IMR-90 (cell line): ENCODE measurements around the gene IFNK. TPM values are rescaled to one million over a fixed set of nuclear protein-coding genes. Genes with fewer than 3 reads are reported as not detected.

Experiments used
- ATAC-seq: fragments of 200-7000 bp; cut with Tn5 transposase; 2 replicates; pipeline ENCODE4 v1.9.1; 2020; ENCODE audit warnings: low read depth, mild to moderate bottlenecking, moderate library complexity
- BruUV-seq: library from RNA; stranded (reverse); fragments of 400-500 nt; replicated peaks from 2 replicates; lab custom pipeline; 2021; lab: Mats Ljungman, UMichigan
- CTCF ChIA-PET: fragments of 300-600 bp; formaldehyde crosslinking; extraction: SDS; loops from one replicate; lab custom pipeline; 2021; ENCODE audit warnings: antibody characterized with exemption; lab: Yijun Ruan, JAX
- POLR2A ChIA-PET: fragments of 300-600 bp; sonication (Branson Sonifier 250); formaldehyde crosslinking; loops from one replicate; lab custom pipeline; 2022; ENCODE audit warnings: antibody characterized with exemption; ENCODE audit not compliant: unreplicated experiment; lab: Charles Lee
- DNase-seq: peaks from one replicate; pipeline ENCODE4 v3.0.0; 2013
- H2AFZ ChIP-seq: replicated peaks from 2 replicates; pipeline ENCODE3; 2013; ENCODE audit warnings: low read length, mild to moderate bottlenecking; ENCODE audit not compliant: poor library complexity
- H2AK5ac ChIP-seq: 2 replicates; pipeline ENCODE4 v1.6.1; 2013; ENCODE audit warnings: low read depth, low read length, inconsistent platforms
- H2AK9ac ChIP-seq: replicated peaks from 2 replicates; pipeline ENCODE3; 2013; ENCODE audit warnings: mild to moderate bottlenecking, low read depth, low read length, moderate library complexity; ENCODE audit not compliant: poor library complexity
- H2BK120ac ChIP-seq: 2 replicates; pipeline ENCODE4 v1.6.1; 2013; ENCODE audit warnings: low read depth, low read length, inconsistent platforms
- H2BK15ac ChIP-seq: 3 replicates; pipeline ENCODE4 v1.6.1; 2013; ENCODE audit warnings: low read depth, low read length, inconsistent platforms
- H2BK20ac ChIP-seq: 2 replicates; pipeline ENCODE4 v1.6.1; 2013; ENCODE audit warnings: low read depth, mild to moderate bottlenecking, inconsistent platforms, low read length, moderate library complexity
- H2BK5ac ChIP-seq: 2 replicates; pipeline ENCODE4 v1.6.1; 2013; ENCODE audit warnings: mild to moderate bottlenecking, low read depth, low read length, inconsistent platforms; ENCODE audit not compliant: poor library complexity, severe bottlenecking
- H3K14ac ChIP-seq: replicated peaks from 2 replicates; pipeline ENCODE4 v1.6.1; 2013; ENCODE audit warnings: low read depth, low read length, inconsistent platforms
- H3K18ac ChIP-seq: 2 replicates; pipeline ENCODE4 v1.6.1; 2013; ENCODE audit warnings: low read depth, low read length, control low read depth
- H3K23ac ChIP-seq: 2 replicates; pipeline ENCODE4 v1.6.1; 2013; ENCODE audit warnings: low read depth, low read length, inconsistent platforms
- H3K27ac ChIP-seq: 2 replicates; pipeline ENCODE4 v1.5.1; 2013; ENCODE audit warnings: mild to moderate bottlenecking, control low read depth, low read length; ENCODE audit not compliant: insufficient read depth
- H3K27me3 ChIP-seq: 2 replicates; pipeline ENCODE4 v1.6.1; 2013; ENCODE audit warnings: low read length; ENCODE audit not compliant: control insufficient read depth, insufficient read depth
- H3K36me3 ChIP-seq: 2 replicates; pipeline ENCODE4 v1.6.1; 2013; ENCODE audit warnings: low read length, mixed read lengths; ENCODE audit not compliant: control insufficient read depth, insufficient read depth
- H3K4ac ChIP-seq: 2 replicates; pipeline ENCODE4 v1.6.1; 2013; ENCODE audit warnings: low read depth, low read length, inconsistent platforms
- H3K4me1 ChIP-seq: 2 replicates; pipeline ENCODE4 v1.6.1; 2013; ENCODE audit warnings: low read length, mixed read lengths; ENCODE audit not compliant: control insufficient read depth, insufficient read depth
- H3K4me2 ChIP-seq: 2 replicates; pipeline ENCODE4 v1.6.1; 2013; ENCODE audit warnings: low read depth, mild to moderate bottlenecking, control low read depth, low read length, moderate library complexity
- H3K4me3 ChIP-seq: 2 replicates; pipeline ENCODE4 v1.5.1; 2013; ENCODE audit warnings: low read depth, mild to moderate bottlenecking, control low read depth, low read length, moderate library complexity; ENCODE audit not compliant: insufficient read depth
- H3K56ac ChIP-seq: 2 replicates; pipeline ENCODE4 v1.6.1; 2013; ENCODE audit warnings: low read length, inconsistent platforms; ENCODE audit not compliant: insufficient read depth; ENCODE audit errors: extremely low read depth
- H3K79me1 ChIP-seq, 2 experiments: 2 replicates each; pipeline ENCODE4 v1.6.1; 2013; ENCODE audit warnings: low read length in 2 of 2, inconsistent platforms in 1 of 2, low read depth in 1 of 2
- H3K9ac ChIP-seq: 2 replicates; pipeline ENCODE4 v1.6.1; 2013; ENCODE audit warnings: low read depth, low read length, control low read depth
- H3K9me1 ChIP-seq: 2 replicates; pipeline ENCODE4 v1.6.1; 2013; ENCODE audit warnings: low read length, inconsistent platforms; ENCODE audit not compliant: insufficient read depth
- H3K9me3 ChIP-seq: 2 replicates; pipeline ENCODE4 v1.6.1; 2013; ENCODE audit warnings: low read length; ENCODE audit not compliant: control insufficient read depth, insufficient read depth
- H4K20me1 ChIP-seq: 2 replicates; pipeline ENCODE4 v1.6.1; 2013; ENCODE audit warnings: low read length, inconsistent platforms; ENCODE audit not compliant: insufficient read depth
- H4K5ac ChIP-seq: 2 replicates; pipeline ENCODE4 v1.6.1; 2013; ENCODE audit warnings: mild to moderate bottlenecking, low read depth, low read length, control low read depth
- H4K8ac ChIP-seq, 2 experiments: 2 replicates each; pipeline ENCODE4 v1.6.1; 2013; ENCODE audit warnings: low read depth in 2 of 2, low read length in 2 of 2, control low read depth in 1 of 2, inconsistent platforms in 1 of 2
- H4K91ac ChIP-seq: 2 replicates; pipeline ENCODE4 v1.6.1; 2013; ENCODE audit warnings: low read depth, low read length, inconsistent platforms; ENCODE audit not compliant: insufficient read depth
- BHLHE40 ChIP-seq: fragments of 150-350 bp; IDR thresholded peaks from 2 replicates; pipeline ENCODE4 v1.6.1; 2016; ENCODE audit warnings: mild to moderate bottlenecking, low read depth, low read length
- CEBPB ChIP-seq: IDR thresholded peaks from 2 replicates; pipeline ENCODE4 v1.6.1; 2012; ENCODE audit warnings: low read depth, low read length, improper control_type of control experiment
- CHD1 ChIP-seq: IDR thresholded peaks from 2 replicates; pipeline ENCODE4 v1.6.1; 2012; ENCODE audit warnings: low read depth, low read length, improper control_type of control experiment
- FOS ChIP-seq: fragments of 150-350 bp; IDR thresholded peaks from 2 replicates; pipeline ENCODE4 v1.6.1; 2016; ENCODE audit warnings: low read depth, low read length
- MAFK ChIP-seq: IDR thresholded peaks from 2 replicates; pipeline ENCODE4 v1.6.1; 2012; ENCODE audit warnings: low read depth, low read length, improper control_type of control experiment
- MAZ ChIP-seq: IDR thresholded peaks from 2 replicates; pipeline ENCODE4 v1.6.1; 2012; ENCODE audit warnings: low read depth, mild to moderate bottlenecking, low read length, improper control_type of control experiment, moderate library complexity, borderline replicate concordance
- MXI1 ChIP-seq: IDR thresholded peaks from 2 replicates; pipeline ENCODE4 v1.6.1; 2012; ENCODE audit warnings: low read depth, mild to moderate bottlenecking, low read length, moderate library complexity, borderline replicate concordance
- NFE2L2 ChIP-seq: fragments of 150-350 bp; IDR thresholded peaks from 2 replicates; pipeline ENCODE4 v1.6.1; 2016; ENCODE audit warnings: low read depth, mild to moderate bottlenecking, low read length
- POLR2A ChIP-seq: IDR thresholded peaks from 2 replicates; pipeline ENCODE4 v1.6.1; 2012; ENCODE audit warnings: mild to moderate bottlenecking, low read depth, low read length
- RAD21 ChIP-seq: IDR thresholded peaks from 2 replicates; pipeline ENCODE4 v1.6.1; 2012; ENCODE audit warnings: low read length, improper control_type of control experiment
- RCOR1 ChIP-seq: IDR thresholded peaks from 2 replicates; pipeline ENCODE4 v1.6.1; 2012; ENCODE audit warnings: mild to moderate bottlenecking, low read length, improper control_type of control experiment; ENCODE audit not compliant: insufficient replicate concordance
- RFX5 ChIP-seq: IDR thresholded peaks from 2 replicates; pipeline ENCODE4 v1.8.0; 2012; ENCODE audit warnings: low read depth, mild to moderate bottlenecking, low read length, moderate library complexity
- SMC3 ChIP-seq: fragments of 150-350 bp; IDR thresholded peaks from 2 replicates; pipeline ENCODE4 v1.6.1; 2016; ENCODE audit warnings: low read depth, mild to moderate bottlenecking, antibody characterized with exemption, low read length, moderate library complexity
- WGBS, 2 experiments: methylation state at CpG; one replicate each; pipeline versions ENCODE4 v1.1.5 to v1.1.7; 2013; ENCODE audit warnings: missing lambda C conversion rate in 2 of 2; ENCODE audit not compliant: insufficient read length in 1 of 2; ENCODE audit errors: extremely low coverage in 2 of 2; 5-methylcytosine and 5-hydroxymethylcytosine counted together
- dilution Hi-C: fragments of 300-500 bp; cut with HindIII; formaldehyde crosslinking; loops from one replicate; pipeline ENCODE4 v1.14.3; 2018; ENCODE audit warnings: low sequenced_read_pairs; ENCODE audit not compliant: unreplicated experiment
- in situ Hi-C: fragments of 300-500 bp; cut with MboI; formaldehyde crosslinking; loops from 3 replicates; pipeline ENCODE4 v1.14.3; 2019; ENCODE audit warnings: low sequenced_read_pairs, inconsistent platforms, mixed read lengths
- intact Hi-C: fragments of 100-400 bp; cut with micrococcal nuclease; formaldehyde crosslinking; loops from 2 replicates; pipeline ENCODE4 v1.10.0; 2022
- polyA plus RNA-seq, 3 experiments: library from polyadenylated mRNA; depleted of rRNA; stranded (reverse); fragments of >200 nt; gene quantifications; 2 replicates each; pipeline ENCODE4 v1.2.3, GENCODE V29; 2012; ENCODE audit warnings: low replicate concordance in 1 of 3
- total RNA-seq: library from RNA; depleted of rRNA; stranded (reverse); fragments of >200 nt; gene quantifications from 2 replicates; pipeline ENCODE4 v1.2.3, GENCODE V29; 2012
- TF ChIP-seq, protein P1 (sequence below): fragments of 150-350 bp; IDR thresholded peaks from 2 replicates; pipeline ENCODE4 v1.6.1; 2016; ENCODE audit warnings: low read depth, mild to moderate bottlenecking, low read length, moderate library complexity, borderline replicate concordance
- TF ChIP-seq, protein P2 (sequence below): conservative IDR thresholded peaks from 2 replicates; pipeline ENCODE4 v1.5.1; 2012; ENCODE audit warnings: mild to moderate bottlenecking, low read depth, low read length, improper control_type of control experiment
- TF ChIP-seq, protein P3 (sequence below): fragments of 150-350 bp; IDR thresholded peaks from 2 replicates; pipeline ENCODE4 v1.6.1; 2017; ENCODE audit warnings: mild to moderate bottlenecking, antibody characterized with exemption, low read length, low read depth

IFNK gene
- total and polyA plus RNA-seq, 2 of the 4 experiments (the other 2 are of a cell fraction) = not detected

DNA sequence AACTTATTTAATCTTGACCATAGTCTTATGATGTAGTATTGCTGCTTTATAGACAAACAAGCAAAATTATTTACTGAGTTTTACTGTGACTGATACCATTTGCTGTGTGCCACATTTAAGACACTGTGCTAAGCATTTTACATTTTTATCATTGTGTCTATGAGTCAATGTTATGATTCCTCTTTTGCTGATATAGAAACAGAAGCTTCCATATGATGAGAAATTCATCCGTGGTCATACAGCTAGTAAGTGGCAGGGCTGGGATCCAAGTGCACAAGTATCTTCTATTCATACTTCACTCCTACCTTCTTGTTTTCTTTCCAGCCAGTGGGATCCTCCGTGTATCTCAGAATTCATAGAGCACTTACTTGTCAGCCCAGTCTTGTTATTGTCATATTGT is 17.1 kb upstream of the IFNK start:
- Histone ChIP-seq H3K9ac (no peak overlapping the region), H3K4me3 (no peak overlapping the region), H2BK120ac (no peak overlapping the region), H4K5ac (no peak overlapping the region), H3K23ac (no peak overlapping the region), H3K9me1 (peaks cover 2% of the 10 kb centered on the region; the same call in 1 of the 2 replicates), H2BK20ac (no peak overlapping the region), H3K18ac (no peak overlapping the region), H4K20me1 (no peaks in the 10 kb centered on the region), H3K9me3 (no peaks in the 10 kb centered on the region), H3K4me2 (no peak overlapping the region), H2BK15ac (no peak overlapping the region), H3K14ac (no peak overlapping the region), H2AK9ac (no peak overlapping the region), H2AFZ (no peak overlapping the region), H2BK5ac (no peak overlapping the region), H4K91ac (no peak overlapping the region), H3K79me1 (no peaks in the 10 kb centered on the region), H3K27me3 (peaks cover 5% of the 10 kb centered on the region; the same call in 1 of the 2 replicates), H3K36me3 (no peaks in the 10 kb centered on the region), H3K4ac (no peak overlapping the region), H3K4me1 (no peaks in the 10 kb centered on the region), H4K8ac (no peak overlapping the region), H3K27ac (no peak overlapping the region), H2AK5ac (no peak overlapping the region), H3K56ac (no peak overlapping the region)
- intact Hi-C loops = no loop called here
- TF ChIP-seq RCOR1 (no peak), MXI1 (no peak), MAZ (no peak), RAD21 (no peak), MAFK (no peak), CEBPB (no peak), FOS (no peak), POLR2A (no peak), RFX5 (no peak), BHLHE40 (no peak), NFE2L2 (no peak), SMC3 (no peak), CHD1 (no peak)
- TF ChIP-seq, protein P1, sequence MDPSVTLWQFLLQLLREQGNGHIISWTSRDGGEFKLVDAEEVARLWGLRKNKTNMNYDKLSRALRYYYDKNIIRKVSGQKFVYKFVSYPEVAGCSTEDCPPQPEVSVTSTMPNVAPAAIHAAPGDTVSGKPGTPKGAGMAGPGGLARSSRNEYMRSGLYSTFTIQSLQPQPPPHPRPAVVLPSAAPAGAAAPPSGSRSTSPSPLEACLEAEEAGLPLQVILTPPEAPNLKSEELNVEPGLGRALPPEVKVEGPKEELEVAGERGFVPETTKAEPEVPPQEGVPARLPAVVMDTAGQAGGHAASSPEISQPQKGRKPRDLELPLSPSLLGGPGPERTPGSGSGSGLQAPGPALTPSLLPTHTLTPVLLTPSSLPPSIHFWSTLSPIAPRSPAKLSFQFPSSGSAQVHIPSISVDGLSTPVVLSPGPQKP = no peak
- TF ChIP-seq, protein P2, sequence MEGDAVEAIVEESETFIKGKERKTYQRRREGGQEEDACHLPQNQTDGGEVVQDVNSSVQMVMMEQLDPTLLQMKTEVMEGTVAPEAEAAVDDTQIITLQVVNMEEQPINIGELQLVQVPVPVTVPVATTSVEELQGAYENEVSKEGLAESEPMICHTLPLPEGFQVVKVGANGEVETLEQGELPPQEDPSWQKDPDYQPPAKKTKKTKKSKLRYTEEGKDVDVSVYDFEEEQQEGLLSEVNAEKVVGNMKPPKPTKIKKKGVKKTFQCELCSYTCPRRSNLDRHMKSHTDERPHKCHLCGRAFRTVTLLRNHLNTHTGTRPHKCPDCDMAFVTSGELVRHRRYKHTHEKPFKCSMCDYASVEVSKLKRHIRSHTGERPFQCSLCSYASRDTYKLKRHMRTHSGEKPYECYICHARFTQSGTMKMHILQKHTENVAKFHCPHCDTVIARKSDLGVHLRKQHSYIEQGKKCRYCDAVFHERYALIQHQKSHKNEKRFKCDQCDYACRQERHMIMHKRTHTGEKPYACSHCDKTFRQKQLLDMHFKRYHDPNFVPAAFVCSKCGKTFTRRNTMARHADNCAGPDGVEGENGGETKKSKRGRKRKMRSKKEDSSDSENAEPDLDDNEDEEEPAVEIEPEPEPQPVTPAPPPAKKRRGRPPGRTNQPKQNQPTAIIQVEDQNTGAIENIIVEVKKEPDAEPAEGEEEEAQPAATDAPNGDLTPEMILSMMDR = no peak
- TF ChIP-seq, protein P3, sequence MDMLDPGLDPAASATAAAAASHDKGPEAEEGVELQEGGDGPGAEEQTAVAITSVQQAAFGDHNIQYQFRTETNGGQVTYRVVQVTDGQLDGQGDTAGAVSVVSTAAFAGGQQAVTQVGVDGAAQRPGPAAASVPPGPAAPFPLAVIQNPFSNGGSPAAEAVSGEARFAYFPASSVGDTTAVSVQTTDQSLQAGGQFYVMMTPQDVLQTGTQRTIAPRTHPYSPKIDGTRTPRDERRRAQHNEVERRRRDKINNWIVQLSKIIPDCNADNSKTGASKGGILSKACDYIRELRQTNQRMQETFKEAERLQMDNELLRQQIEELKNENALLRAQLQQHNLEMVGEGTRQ = no peak
- DNase-seq (no peak), ATAC-seq (no peak)
- in situ Hi-C loops = no loop called here
- ChIA-PET CTCF (interaction anchor here (0.5 kb wide), 1 partner anchor 470 kb away, joined by 4 read pairs; no protein-coding TSS in a partner anchor), POLR2A (no interaction called here)
- no CpG with 5 or more reads among the region's 2 CpGs for WGBS, 2 experiments
- no TSS peak for BruUV-seq
- dilution Hi-C loops = no loop called here
